NOMO-1 treated with dmso at 0.1 percent for 144 hours (cell line): ENCODE data around the gene XRCC4.
"Not testable (repeated sequence)": the region's sequence is repeated elsewhere in the genome, so short reads cannot be mapped to it uniquely, and the experiment has no call there.

Source experiments
- DNase-seq: peaks from one replicate; lab custom pipeline; 2025; ENCODE audit not compliant: unreplicated experiment; lab: John Stamatoyannopoulos, UW

Gene XRCC4

GRCh38 chr5:83342465-83342864 lies 265.1 kb downstream of the XRCC4 start:
- no peak for DNase-seq

- no peak for DNase-seq
Observed at GRCh38 chr5:83343299-83343698, 266.0 kb downstream of the XRCC4 start.

- DNase-seq = no peak
Observed at GRCh38 chr5:83345423-83345822, 268.1 kb downstream of the XRCC4 start.

GRCh38 chr5:83348281-83348780 lies 271.0 kb downstream of the XRCC4 start:
- no peak for DNase-seq

GRCh38 chr5:83353231-83353630 lies 275.9 kb downstream of the XRCC4 start:
- DNase-seq = no peak

- no peak for DNase-seq
Observed at GRCh38 chr5:83353774-83354173, 276.4 kb downstream of the XRCC4 start.

- DNase-seq = no peak
Observed at GRCh38 chr5:83354958-83355357, 277.6 kb downstream of the XRCC4 start.

- DNase-seq = not testable (repeated sequence)
Observed at GRCh38 chr5:83355482-83356014, 278.2 kb downstream of the XRCC4 start.

GRCh38 chr5:83357621-83358231 lies 280.4 kb downstream of the XRCC4 start:
- DNase-seq = no peak

- no peak for DNase-seq
Observed at GRCh38 chr5:83360573-83360972, 283.2 kb downstream of the XRCC4 start.

GRCh38 chr5:83362526-83362925 lies 285.2 kb downstream of the XRCC4 start:
- DNase-seq = no peak

GRCh38 chr5:83363111-83363885 lies 286.0 kb downstream of the XRCC4 start:
- peak; percentile 18 for DNase-seq

GRCh38 chr5:83363886-83364275 lies 286.5 kb downstream of the XRCC4 start:
- no peak for DNase-seq

- peak; percentile 21 for DNase-seq
Observed at GRCh38 chr5:83364312-83365299, 287.3 kb downstream of the XRCC4 start.

GRCh38 chr5:83368319-83368718 lies 291.0 kb downstream of the XRCC4 start:
- DNase-seq = peak; percentile 82

GRCh38 chr5:83368835-83369234 lies 291.5 kb downstream of the XRCC4 start:
- DNase-seq = peak; percentile 70

GRCh38 chr5:83370957-83371356 lies 293.6 kb downstream of the XRCC4 start:
- no peak for DNase-seq

- DNase-seq = no peak
Observed at GRCh38 chr5:83371726-83372125, 294.4 kb downstream of the XRCC4 start.

GRCh38 chr5:83374547-83374946 lies 297.2 kb downstream of the XRCC4 start:
- DNase-seq = no peak

GRCh38 chr5:83375049-83375745 lies 297.9 kb downstream of the XRCC4 start:
- DNase-seq = no peak
